Transverse colon (tissue), 4 donors: Measurements from ENCODE around the gene ANKIB1. TPM values are rescaled to one million over a fixed set of nuclear protein-coding genes. Genes with fewer than 3 reads are reported as not detected.

Experiments used
- DNase-seq: peaks from one replicate; pipeline ENCODE4 v3.0.0-alpha.2; 2019
- H3K27ac ChIP-seq, 4 donors: fragments of 200-600 bp; sonication (generic); 2 replicates each; pipeline ENCODE4 v1.5.1; 2016 to 2018; ENCODE audit warnings: inconsistent platforms in 4 of 4
- H3K27me3 ChIP-seq: fragments of 200-600 bp; sonication (generic); 2 replicates; pipeline ENCODE4 v1.5.1; 2017; ENCODE audit warnings: inconsistent platforms
- H3K36me3 ChIP-seq, 4 donors: fragments of 200-600 bp; sonication (generic); 2 replicates each; pipeline ENCODE4 v1.5.1; 2017 to 2019; ENCODE audit warnings: inconsistent platforms in 4 of 4
- H3K4me1 ChIP-seq, 4 donors: fragments of 200-600 bp; sonication (generic); 2 replicates each; pipeline ENCODE4 v1.5.1; 2017 to 2020; ENCODE audit warnings: inconsistent platforms in 4 of 4
- H3K4me3 ChIP-seq, 4 donors: fragments of 200-600 bp; sonication (generic); 1 replicate in 1 of 4; 2 replicates in 3 of 4; pipeline versions ENCODE4 v1.5.1 to v1.6.1; 2017 to 2019; ENCODE audit warnings: inconsistent platforms in 4 of 4
- H3K9me3 ChIP-seq, 2 donors: fragments of 200-600 bp; sonication (generic); 2 replicates each; pipeline ENCODE4 v1.5.1; 2017 to 2019; ENCODE audit warnings: inconsistent platforms in 2 of 2
- CTCF ChIP-seq, 5 experiments: fragments of 200-600 bp in 3 of 5; fragments of 450-650 bp in 2 of 5; sonication (generic) in 3 of 5; IDR thresholded peaks; 1 replicate in 2 of 5; 2 replicates in 3 of 5; pipeline ENCODE4 v1.5.1; 2016 to 2017; ENCODE audit warnings: antibody characterized with exemption in 5 of 5, inconsistent platforms in 3 of 5, mild to moderate bottlenecking in 2 of 5, moderate library complexity in 1 of 5
- EP300 ChIP-seq: sonication (generic); formaldehyde crosslinking; IDR thresholded peaks from one replicate; pipeline ENCODE4 v1.6.1; 2017; ENCODE audit warnings: antibody characterized with exemption, low read depth
- POLR2A ChIP-seq: fragments of 450-650 bp; IDR thresholded peaks from one replicate; pipeline ENCODE4 v1.6.1; 2016; ENCODE audit warnings: antibody characterized with exemption, mild to moderate bottlenecking, moderate library complexity
- POLR2AphosphoS5 ChIP-seq, 3 donors: sonication (generic); formaldehyde crosslinking; IDR thresholded peaks; one replicate each; pipeline ENCODE4 v1.6.1; 2016; ENCODE audit warnings: antibody characterized with exemption in 3 of 3
- WGBS, 2 donors: methylation state at CpG; one replicate each; pipeline ENCODE4 v1.1.5; 2018; ENCODE audit warnings: low coverage in 1 of 2; 5-methylcytosine and 5-hydroxymethylcytosine counted together
- in situ Hi-C, 4 donors: fragments of 200-750 bp; cut with MboI; loops; one replicate each; pipeline versions ENCODE4 v1.15.0 to v1.15.1; 2017; ENCODE audit warnings: low sequenced_read_pairs in 3 of 4, low pct_ligation_motif_present in 1 of 4, low pct_unique_long_range_greater_than_20kb in 1 of 4
- intact Hi-C: fragments of 100-400 bp; cut with DNase I; formaldehyde crosslinking; loops from one replicate; pipeline ENCODE4 v1.15.1; 2023; ENCODE audit warnings: low total_unique reads
- total RNA-seq, 4 donors: library from RNA; depleted of rRNA; stranded (reverse); fragments of >200 nt; gene quantifications; one replicate each; pipeline ENCODE4 v1.1.0, GENCODE V29; 2016

Gene ANKIB1
- total RNA-seq, 4 donors from 2014 or later = 29.9 to 45.9 (median 38.5) TPM

GRCh38 chr7:92221766-92222165, 24.0 kb upstream of the ANKIB1 start:
- in situ Hi-C loops (no loop called here), intact Hi-C loops (no loop called here)
- TF ChIP-seq POLR2A = no peak
- TF ChIP-seq CTCF (IDR thresholded peaks at IDR 0.05) = no peak
- no peak for TF ChIP-seq POLR2AphosphoS5 (IDR thresholded peaks at IDR 0.05)
- TF ChIP-seq EP300 = no peak
- Histone ChIP-seq H3K4me3 (no peak overlapping the region), H3K27ac (no peak overlapping the region), H3K9me3 (no peaks in the 10 kb centered on the region), H3K4me1 (no peaks in the 10 kb centered on the region), H3K27me3 (no peaks in the 10 kb centered on the region), H3K36me3 (peaks cover 0 to 77% (median 38%) of the 10 kb centered on the region in 4 donors)
- DNase-seq = no peak
- 96 to 98% methylated on average over 3 of the region's 3 CpGs for WGBS, 2 donors

GRCh38 chr7:92226981-92227380, 18.8 kb upstream of the ANKIB1 start:
- no peak for TF ChIP-seq CTCF (IDR thresholded peaks at IDR 0.05)
- no peak for TF ChIP-seq POLR2AphosphoS5 (IDR thresholded peaks at IDR 0.05)
- in situ Hi-C loops = loop anchor here in 2 of 4 donors (25.0 kb wide), 1 partner anchor 210 kb away; the partner anchor contains the start of gene GATAD1 (in 2 of the 2)
- H3K4me1 ChIP-seq = no peaks in the 10 kb centered on the region
- WGBS, 2 donors = 83 to 90% methylated on average over 4 of the region's 4 CpGs
- no peak for DNase-seq
- H3K9me3 ChIP-seq = no peaks in the 10 kb centered on the region
- H3K27ac ChIP-seq = no peak overlapping the region
- H3K4me3 ChIP-seq = no peak overlapping the region
- H3K36me3 ChIP-seq = peaks cover 0 to 73% (median 25%) of the 10 kb centered on the region in 4 donors
- no peaks in the 10 kb centered on the region for H3K27me3 ChIP-seq
- intact Hi-C loops = no loop called here

- Histone ChIP-seq H3K4me1 (no peaks in the 10 kb centered on the region), H3K9me3 (no peaks in the 10 kb centered on the region), H3K4me3 (no peak overlapping the region), H3K36me3 (peaks cover 0 to 65% (median 24%) of the 10 kb centered on the region in 4 donors), H3K27me3 (no peaks in the 10 kb centered on the region), H3K27ac (no peak overlapping the region)
- intact Hi-C loops = no loop called here
- TF ChIP-seq EP300 (no peak), CTCF (IDR thresholded peaks at IDR 0.05) (no peak), POLR2AphosphoS5 (IDR thresholded peaks at IDR 0.05) (no peak), POLR2A (no peak)
- in situ Hi-C loops = loop anchor here in 2 of 4 donors (25.0 kb wide), 1 partner anchor 209 kb away; the partner anchor contains the start of gene GATAD1 (in 2 of the 2)
- 93 to 100% methylated on average over 1 to 2 of the region's 2 CpGs for WGBS, 2 donors
- DNase-seq = no peak
Observed at GRCh38 chr7:92228100-92228499, 17.7 kb upstream of the ANKIB1 start.

GRCh38 chr7:92228742-92229141, 17.0 kb upstream of the ANKIB1 start:
- Histone ChIP-seq H3K36me3 (peaks cover 0 to 69% (median 21%) of the 10 kb centered on the region in 4 donors), H3K4me1 (no peaks in the 10 kb centered on the region), H3K9me3 (no peaks in the 10 kb centered on the region), H3K27ac (no peak overlapping the region), H3K4me3 (no peak overlapping the region), H3K27me3 (no peaks in the 10 kb centered on the region)
- in situ Hi-C loops (loop anchor here in 2 of 4 donors (25.0 kb wide), 1 partner anchor 209 kb away; the partner anchor contains the start of gene GATAD1 (in 2 of the 2)), intact Hi-C loops (no loop called here)
- 95 to 98% methylated on average over 2 of the region's 2 CpGs for WGBS, 2 donors
- DNase-seq = no peak
- TF ChIP-seq CTCF (IDR thresholded peaks at IDR 0.05) (no peak), POLR2AphosphoS5 (IDR thresholded peaks at IDR 0.05) (no peak), EP300 (no peak), POLR2A (no peak)
